HG03108 (cell line): ENCODE data around the gene GRM8.
"Not testable (repeated sequence)": the region's sequence is repeated elsewhere in the genome, so short reads cannot be mapped to it uniquely, and the experiment has no call there.

Experiments
- ATAC-seq: cut with Tn5 transposase; IDR thresholded peaks from one replicate; pipeline ENCODE4 v1.9.1; 2021; ENCODE audit warnings: moderate library complexity; ENCODE audit not compliant: unreplicated experiment

The GRM8 gene

GRCh38 chr7:126931581-126931980 lies 321.2 kb downstream of the GRM8 start:
- no peak for ATAC-seq

GRCh38 chr7:126930166-126930565 lies 322.6 kb downstream of the GRM8 start:
- ATAC-seq = no peak

GRCh38 chr7:126924477-126924876 lies 328.3 kb downstream of the GRM8 start:
- no peak for ATAC-seq

- ATAC-seq = not testable (repeated sequence)
Observed at GRCh38 chr7:126911627-126912026, 341.1 kb downstream of the GRM8 start.

- not testable (repeated sequence) for ATAC-seq
Observed at GRCh38 chr7:126908564-126908963, 344.2 kb downstream of the GRM8 start.

GRCh38 chr7:126907657-126908056 lies 345.1 kb downstream of the GRM8 start:
- ATAC-seq = not testable (repeated sequence)

- ATAC-seq = not testable (repeated sequence)
Observed at GRCh38 chr7:126905255-126905654, 347.5 kb downstream of the GRM8 start.

GRCh38 chr7:126901041-126901765 lies 351.5 kb downstream of the GRM8 start:
- ATAC-seq = not testable (repeated sequence)

- not testable (repeated sequence) for ATAC-seq
Observed at GRCh38 chr7:126887980-126888379, 364.8 kb downstream of the GRM8 start.

- ATAC-seq = not testable (repeated sequence)
Observed at GRCh38 chr7:126887560-126887959, 365.2 kb downstream of the GRM8 start.

GRCh38 chr7:126882730-126883129 lies 370.0 kb downstream of the GRM8 start:
- ATAC-seq = not testable (repeated sequence)

- not testable (repeated sequence) for ATAC-seq
Observed at GRCh38 chr7:126881908-126882307, 370.8 kb downstream of the GRM8 start.

- ATAC-seq = no peak
Observed at GRCh38 chr7:126881315-126881714, 371.4 kb downstream of the GRM8 start.

GRCh38 chr7:126876536-126876935 lies 376.2 kb downstream of the GRM8 start:
- not testable (repeated sequence) for ATAC-seq

GRCh38 chr7:126856691-126857291 lies 395.9 kb downstream of the GRM8 start:
- no peak for ATAC-seq

GRCh38 chr7:126845331-126845730 lies 407.4 kb downstream of the GRM8 start:
- ATAC-seq = no peak

GRCh38 chr7:126843883-126844282 lies 408.9 kb downstream of the GRM8 start:
- no peak for ATAC-seq

- ATAC-seq = no peak
Observed at GRCh38 chr7:126843336-126843735, 409.4 kb downstream of the GRM8 start.

GRCh38 chr7:126842451-126842850 lies 410.3 kb downstream of the GRM8 start:
- ATAC-seq = no peak

- ATAC-seq = no peak
Observed at GRCh38 chr7:126840869-126841268, 411.9 kb downstream of the GRM8 start.

GRCh38 chr7:126839624-126840023 lies 413.1 kb downstream of the GRM8 start:
- no peak for ATAC-seq

GRCh38 chr7:126838194-126838593 lies 414.5 kb downstream of the GRM8 start:
- ATAC-seq = no peak
